Osteocyte (in vitro differentiated cells): ENCODE results near the gene CARD11. TPM values are rescaled to one million over a fixed set of nuclear protein-coding genes. Genes with fewer than 3 reads are reported as not detected.

Source experiments
- DNase-seq: peaks from one replicate; pipeline ENCODE4 v3.0.0; 2021; ENCODE audit warnings: mixed read lengths; ENCODE audit not compliant: unreplicated experiment; ENCODE audit errors: extremely low spot score
- H3K27ac Mint-ChIP-seq: one replicate; pipeline ENCODE4 v1.8.0; 2021; ENCODE audit warnings: mild to moderate bottlenecking, mixed read lengths; ENCODE audit not compliant: unreplicated experiment
- H3K27me3 Mint-ChIP-seq: one replicate; pipeline ENCODE4 v1.8.0; 2021; ENCODE audit warnings: mixed read lengths; ENCODE audit not compliant: unreplicated experiment
- H3K36me3 Mint-ChIP-seq: one replicate; pipeline ENCODE4 v1.8.0; 2021; ENCODE audit warnings: mixed read lengths; ENCODE audit not compliant: unreplicated experiment
- H3K4me1 Mint-ChIP-seq: one replicate; pipeline ENCODE4 v1.8.0; 2021; ENCODE audit warnings: mixed read lengths; ENCODE audit not compliant: unreplicated experiment
- H3K4me3 Mint-ChIP-seq: one replicate; pipeline ENCODE4 v1.8.0; 2021; ENCODE audit warnings: mild to moderate bottlenecking, moderate library complexity, mixed read lengths; ENCODE audit not compliant: unreplicated experiment
- H3K9me3 Mint-ChIP-seq: one replicate; pipeline ENCODE4 v1.8.0; 2021; ENCODE audit warnings: mixed read lengths; ENCODE audit not compliant: unreplicated experiment
- total RNA-seq: library from RNA; stranded (reverse); gene quantifications from 2 replicates; pipeline ENCODE4 v1.2.1, GENCODE V29; 2021
- TF ChIP-seq, protein P1 (sequence below): fragments of 200-600 bp; sonication (generic); IDR thresholded peaks from 2 replicates; pipeline ENCODE4 v1.5.0; 2021; ENCODE audit warnings: antibody characterized with exemption, mild to moderate bottlenecking, moderate library complexity

CARD11 gene
- total RNA-seq, 1 donor from 2014 or later = 0.24 TPM

DNA sequence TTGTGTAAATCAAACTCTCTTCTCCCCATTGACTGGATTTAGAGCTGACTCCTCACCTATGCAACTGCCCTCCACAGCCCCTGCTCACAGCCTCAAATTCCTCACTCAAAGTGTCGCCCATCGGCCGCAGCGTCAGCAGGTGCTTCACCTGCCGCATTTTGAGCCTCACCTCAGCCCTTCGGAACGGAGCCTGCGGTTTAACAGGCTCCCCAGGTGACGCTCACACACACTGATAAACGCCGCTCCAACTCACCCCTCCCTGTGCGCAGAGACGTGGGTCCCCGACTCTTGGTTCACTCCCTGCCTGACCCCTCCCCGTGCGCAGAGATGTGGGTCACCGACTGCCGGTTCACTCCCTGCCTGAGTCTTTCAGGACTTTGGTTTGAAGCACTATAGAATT, 57.1 kb downstream of the CARD11 start:
- Mint-ChIP-seq H3K9me3 (peaks cover 8% of the 10 kb centered on the region), H3K27me3 (peaks cover 20% of the 10 kb centered on the region), H3K4me3 (no peak overlapping the region), H3K36me3 (peaks cover 2% of the 10 kb centered on the region), H3K4me1 (no peaks in the 10 kb centered on the region), H3K27ac (no peak overlapping the region)
- TF ChIP-seq, protein P1, sequence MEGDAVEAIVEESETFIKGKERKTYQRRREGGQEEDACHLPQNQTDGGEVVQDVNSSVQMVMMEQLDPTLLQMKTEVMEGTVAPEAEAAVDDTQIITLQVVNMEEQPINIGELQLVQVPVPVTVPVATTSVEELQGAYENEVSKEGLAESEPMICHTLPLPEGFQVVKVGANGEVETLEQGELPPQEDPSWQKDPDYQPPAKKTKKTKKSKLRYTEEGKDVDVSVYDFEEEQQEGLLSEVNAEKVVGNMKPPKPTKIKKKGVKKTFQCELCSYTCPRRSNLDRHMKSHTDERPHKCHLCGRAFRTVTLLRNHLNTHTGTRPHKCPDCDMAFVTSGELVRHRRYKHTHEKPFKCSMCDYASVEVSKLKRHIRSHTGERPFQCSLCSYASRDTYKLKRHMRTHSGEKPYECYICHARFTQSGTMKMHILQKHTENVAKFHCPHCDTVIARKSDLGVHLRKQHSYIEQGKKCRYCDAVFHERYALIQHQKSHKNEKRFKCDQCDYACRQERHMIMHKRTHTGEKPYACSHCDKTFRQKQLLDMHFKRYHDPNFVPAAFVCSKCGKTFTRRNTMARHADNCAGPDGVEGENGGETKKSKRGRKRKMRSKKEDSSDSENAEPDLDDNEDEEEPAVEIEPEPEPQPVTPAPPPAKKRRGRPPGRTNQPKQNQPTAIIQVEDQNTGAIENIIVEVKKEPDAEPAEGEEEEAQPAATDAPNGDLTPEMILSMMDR = no peak
- DNase-seq = no peak

DNA sequence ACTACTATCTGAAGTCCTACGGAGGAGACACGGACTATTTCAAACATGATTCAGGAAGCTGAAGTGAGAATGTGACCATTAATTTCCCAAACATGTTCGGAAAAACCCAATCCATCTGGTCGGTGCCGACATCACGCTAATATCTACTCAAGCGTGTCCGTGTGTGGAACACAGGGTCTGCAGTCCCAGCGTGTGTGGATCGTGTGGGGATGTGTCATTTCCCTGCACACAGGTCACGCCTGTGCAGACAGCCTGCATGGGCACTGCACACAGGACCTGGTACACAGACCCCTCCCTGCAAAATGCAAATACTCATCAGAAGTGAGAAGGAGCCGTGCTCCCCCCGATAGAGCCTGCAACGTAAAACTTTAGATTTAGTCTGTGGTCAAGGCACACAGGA, 57.8 kb downstream of the CARD11 start:
- Mint-ChIP-seq H3K36me3 (peaks cover 2% of the 10 kb centered on the region), H3K9me3 (peaks cover 8% of the 10 kb centered on the region), H3K4me3 (no peak overlapping the region), H3K4me1 (no peaks in the 10 kb centered on the region), H3K27ac (no peak overlapping the region), H3K27me3 (peaks cover 20% of the 10 kb centered on the region)
- DNase-seq = no peak
- TF ChIP-seq, protein P1 = no peak

DNA sequence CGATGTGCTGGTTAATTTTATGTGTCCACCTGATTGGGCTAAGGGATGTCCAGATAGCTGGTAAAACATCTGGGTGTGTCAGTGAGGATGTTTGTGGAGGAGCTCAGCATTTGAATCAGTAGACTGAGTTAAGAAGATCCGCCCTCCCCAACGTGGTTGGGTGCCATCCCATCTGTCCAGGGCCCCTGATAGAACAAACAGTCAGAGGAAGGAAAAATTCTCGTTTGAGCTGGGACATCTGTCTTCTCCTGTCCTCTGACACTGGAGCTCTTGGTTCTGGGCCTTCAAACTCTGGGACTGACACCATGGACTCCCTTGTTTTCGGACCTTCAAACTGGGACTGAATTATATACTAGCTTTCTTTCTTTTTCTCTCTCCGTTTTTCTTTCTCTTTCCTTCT, 59.6 kb downstream of the CARD11 start:
- no peaks in the 10 kb centered on the region for H3K4me1 Mint-ChIP-seq
- no peaks in the 10 kb centered on the region for H3K36me3 Mint-ChIP-seq
- H3K9me3 Mint-ChIP-seq = peaks cover 3% of the 10 kb centered on the region
- DNase-seq = no peak
- no peak overlapping the region for H3K27ac Mint-ChIP-seq
- TF ChIP-seq, protein P1 = no peak
- H3K4me3 Mint-ChIP-seq = no peak overlapping the region
- H3K27me3 Mint-ChIP-seq = peaks cover 21% of the 10 kb centered on the region

DNA sequence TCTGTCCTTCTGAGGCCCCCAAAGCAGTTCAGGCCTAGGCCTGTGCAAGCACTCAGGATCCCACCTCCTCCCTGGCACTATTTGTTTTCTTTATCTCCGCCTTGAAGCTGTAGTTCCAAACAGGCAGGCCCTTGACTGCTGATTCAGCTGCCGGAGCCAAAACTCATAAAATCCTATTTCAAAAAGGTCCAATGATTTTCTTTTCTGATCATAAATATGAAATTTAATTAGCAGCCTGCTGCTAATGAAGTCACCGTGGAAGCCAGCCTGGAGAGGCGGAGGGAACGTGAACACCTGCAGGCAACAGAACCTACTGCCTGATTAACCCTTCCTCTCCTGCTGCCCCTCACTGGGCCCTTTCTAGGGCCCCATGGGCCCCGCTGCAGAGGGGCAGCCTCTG, 60.1 kb downstream of the CARD11 start:
- no peaks in the 10 kb centered on the region for H3K4me1 Mint-ChIP-seq

DNA sequence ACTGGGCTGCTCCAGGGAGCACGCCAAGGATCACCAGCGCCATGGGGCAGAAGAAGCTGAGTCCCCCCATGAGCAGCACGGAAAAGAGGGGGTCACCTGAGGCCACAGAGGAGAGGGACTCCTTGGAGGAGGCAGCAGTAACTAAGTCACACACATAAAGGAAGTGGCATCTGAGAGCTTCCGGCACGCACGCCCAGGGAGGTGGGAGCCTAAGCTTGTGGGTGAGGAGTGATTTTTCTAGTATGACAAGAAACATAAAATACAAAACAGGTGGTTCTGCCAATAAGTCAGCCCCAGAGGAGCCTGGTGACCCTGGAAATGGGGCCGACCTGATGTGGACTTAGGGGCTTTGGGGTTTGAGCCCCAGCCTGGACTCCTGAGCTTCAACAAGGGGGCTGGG, 60.8 kb downstream of the CARD11 start:
- TF ChIP-seq, protein P1 = no peak
- H3K27ac Mint-ChIP-seq = no peak overlapping the region
- H3K4me3 Mint-ChIP-seq = no peak overlapping the region
- no peaks in the 10 kb centered on the region for H3K4me1 Mint-ChIP-seq
- no peak for DNase-seq
- peaks cover 27% of the 10 kb centered on the region for H3K27me3 Mint-ChIP-seq
- peaks cover 3% of the 10 kb centered on the region for H3K9me3 Mint-ChIP-seq
- no peaks in the 10 kb centered on the region for H3K36me3 Mint-ChIP-seq

More for the DNA sequence above, 60.1 kb downstream of the CARD11 start:
- Mint-ChIP-seq H3K36me3 (no peaks in the 10 kb centered on the region), H3K9me3 (peaks cover 3% of the 10 kb centered on the region), H3K4me3 (no peak overlapping the region), H3K27ac (no peak overlapping the region), H3K27me3 (peaks cover 25% of the 10 kb centered on the region)
- no peak for DNase-seq
- TF ChIP-seq, protein P1 = no peak
